COLO829 (cell line): ENCODE results near the gene SNX9.

Experiments
- DNase-seq: peaks from one replicate; pipeline ENCODE4 v3.0.0; 2012; ENCODE audit warnings: low spot score

Gene SNX9

GRCh38 chr6:157804448-157805327 is 18.4 kb upstream of the SNX9 start:
- DNase-seq: no peak

- no peak for DNase-seq
Observed at GRCh38 chr6:157806131-157806855, 16.8 kb upstream of the SNX9 start.

- DNase-seq: no peak
Observed at GRCh38 chr6:157806856-157807215, 16.2 kb upstream of the SNX9 start.

GRCh38 chr6:157808405-157808950 is 14.6 kb upstream of the SNX9 start:
- no peak for DNase-seq

- DNase-seq: no peak
Observed at GRCh38 chr6:157809613-157810012, 13.4 kb upstream of the SNX9 start.

- no peak for DNase-seq
Observed at GRCh38 chr6:157811137-157811475, 11.9 kb upstream of the SNX9 start.

GRCh38 chr6:157811476-157812173 is 11.4 kb upstream of the SNX9 start:
- DNase-seq: no peak

GRCh38 chr6:157812425-157813171 is 10.4 kb upstream of the SNX9 start:
- DNase-seq: no peak

- DNase-seq: no peak
Observed at GRCh38 chr6:157813191-157813590, 9.9 kb upstream of the SNX9 start.

GRCh38 chr6:157813750-157814455 is 9.1 kb upstream of the SNX9 start:
- DNase-seq: no peak

- DNase-seq: no peak
Observed at GRCh38 chr6:157814883-157815282, 8.2 kb upstream of the SNX9 start.

- DNase-seq: no peak
Observed at GRCh38 chr6:157821342-157822033, 1.6 kb upstream of the SNX9 start.

GRCh38 chr6:157822245-157823000 is 623 bp upstream of the SNX9 start:
- DNase-seq: no peak

- DNase-seq: no peak
Observed at GRCh38 chr6:157823528-157824370, 703 bp downstream of the SNX9 start.

- DNase-seq: no peak
Observed at GRCh38 chr6:157825243-157825904, 2.3 kb downstream of the SNX9 start.

GRCh38 chr6:157830354-157831017 is 7.4 kb downstream of the SNX9 start:
- no peak for DNase-seq

- no peak for DNase-seq
Observed at GRCh38 chr6:157831018-157831369, 7.9 kb downstream of the SNX9 start.
